Renal pelvis (tissue), 4 donors: ENCODE data around the gene SVIL. TPM values are rescaled to one million over a fixed set of nuclear protein-coding genes. Genes with fewer than 3 reads are reported as not detected.
"Not testable (repeated sequence)": the region's sequence is repeated elsewhere in the genome, so short reads cannot be mapped to it uniquely, and the experiment has no call there.

Experiments used
- DNase-seq: peaks from one replicate; pipeline ENCODE4 v3.0.0-alpha.2; 2013
- polyA plus RNA-seq, 3 donors: library from polyadenylated mRNA; unstranded; fragments of 120-200 nt; gene quantifications; one replicate each; pipeline ENCODE4 v1.2.1, GENCODE V29; 2013; ENCODE audit not compliant: insufficient read length in 3 of 3

The SVIL gene
- polyA plus RNA-seq, 3 donors = 39.5 to 41.3 (median 40.7) TPM

GRCh38 chr10:29608062-29608461 lies 26.7 kb downstream of the SVIL start:
- DNase-seq = no peak

GRCh38 chr10:29607576-29607975 lies 27.2 kb downstream of the SVIL start:
- no peak for DNase-seq

GRCh38 chr10:29606693-29607092 lies 28.1 kb downstream of the SVIL start:
- DNase-seq = not testable (repeated sequence)

GRCh38 chr10:29604291-29604825 lies 30.4 kb downstream of the SVIL start:
- no peak for DNase-seq

GRCh38 chr10:29603223-29603896 lies 31.4 kb downstream of the SVIL start:
- DNase-seq = no peak

GRCh38 chr10:29600821-29601220 lies 34.0 kb downstream of the SVIL start:
- no peak for DNase-seq

GRCh38 chr10:29600067-29600466 lies 34.7 kb downstream of the SVIL start:
- no peak for DNase-seq

GRCh38 chr10:29598851-29599311 lies 35.9 kb downstream of the SVIL start:
- DNase-seq = no peak

- DNase-seq = no peak
These were observed 37.9 kb downstream of the SVIL start for GRCh38 chr10:29596826-29597225.

GRCh38 chr10:29596356-29596755 lies 38.4 kb downstream of the SVIL start:
- DNase-seq = no peak

GRCh38 chr10:29595636-29596225 lies 39.0 kb downstream of the SVIL start:
- no peak for DNase-seq

GRCh38 chr10:29595146-29595545 lies 39.6 kb downstream of the SVIL start:
- DNase-seq = no peak

- DNase-seq = no peak
These were observed 43.2 kb downstream of the SVIL start for GRCh38 chr10:29591651-29591968.

- DNase-seq = no peak
These were observed 43.7 kb downstream of the SVIL start for GRCh38 chr10:29590915-29591650.

GRCh38 chr10:29588629-29589421 lies 45.9 kb downstream of the SVIL start:
- DNase-seq = no peak

GRCh38 chr10:29587750-29588628 lies 46.8 kb downstream of the SVIL start:
- DNase-seq = not testable (repeated sequence)

- not testable (repeated sequence) for DNase-seq
These were observed 47.5 kb downstream of the SVIL start for GRCh38 chr10:29587102-29587749.

GRCh38 chr10:29586509-29586908 lies 48.3 kb downstream of the SVIL start:
- no peak for DNase-seq

GRCh38 chr10:29585488-29585976 lies 49.2 kb downstream of the SVIL start:
- DNase-seq = no peak

- no peak for DNase-seq
These were observed 50.3 kb downstream of the SVIL start for GRCh38 chr10:29584436-29584835.
